GM19438 (cell line): Measurements from ENCODE around the gene ANO10.
"Not testable (repeated sequence)": the region's sequence is repeated elsewhere in the genome, so short reads cannot be mapped to it uniquely, and the experiment has no call there.

Experiments
- ATAC-seq: cut with Tn5 transposase; IDR thresholded peaks from one replicate; pipeline ENCODE4 v1.9.1; 2021; ENCODE audit warnings: low read depth; ENCODE audit not compliant: unreplicated experiment

Gene ANO10

DNA sequence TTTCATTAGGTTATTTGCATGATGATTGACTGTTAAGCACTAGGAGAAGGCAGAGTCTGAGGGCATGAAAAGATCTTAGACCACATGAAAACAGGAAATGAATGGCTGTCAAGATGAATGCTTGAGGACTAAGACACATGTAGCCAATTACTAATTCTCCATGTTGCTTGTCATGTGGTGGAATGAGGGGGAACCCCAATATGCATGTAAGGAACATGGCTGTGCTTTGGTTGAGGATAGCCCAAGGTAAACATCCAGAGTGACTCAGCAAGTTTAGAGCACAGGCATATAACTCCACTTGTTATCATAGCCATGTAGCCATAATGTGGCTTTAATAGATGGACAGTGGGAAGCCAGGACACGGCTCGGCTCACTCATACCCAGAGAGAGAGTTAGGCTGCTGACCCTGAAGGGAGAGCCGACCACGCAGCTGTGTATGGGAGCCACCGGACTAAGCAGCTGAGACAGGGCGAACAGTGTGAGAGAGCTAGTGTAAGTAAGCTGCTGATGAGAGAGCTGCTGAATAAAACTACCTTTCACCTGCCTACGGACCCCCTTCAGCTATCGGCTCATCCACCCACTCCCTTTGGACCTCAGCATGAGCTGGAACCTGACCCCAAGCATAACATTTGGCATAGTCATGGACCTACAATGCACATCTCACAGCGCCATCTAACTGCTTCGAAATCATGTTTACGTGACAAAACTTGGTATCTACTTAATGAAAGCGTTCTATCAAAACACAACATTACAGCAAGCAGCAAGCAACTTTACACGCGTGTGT, 37.6 kb downstream of the ANO10 start:
- no peak for ATAC-seq

DNA sequence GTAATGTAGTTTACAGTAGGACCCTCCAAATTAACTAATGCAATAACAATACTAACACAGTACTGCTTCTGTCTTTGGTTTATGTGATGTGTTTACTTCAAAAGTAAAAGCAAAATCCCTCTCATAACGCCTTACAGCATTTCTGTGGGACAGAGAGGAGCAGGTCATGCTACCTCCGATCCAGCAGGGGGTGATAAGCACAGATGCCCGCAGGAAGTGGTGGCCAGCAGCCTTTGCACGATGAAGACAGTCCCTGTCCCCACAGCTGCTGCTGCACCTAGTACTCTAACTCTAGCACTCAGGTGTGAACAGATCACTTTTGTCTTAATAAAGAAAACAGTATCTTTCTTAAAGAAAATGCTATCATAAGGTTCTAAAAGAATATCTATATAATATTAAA, 38.3 kb downstream of the ANO10 start:
- ATAC-seq: no peak

DNA sequence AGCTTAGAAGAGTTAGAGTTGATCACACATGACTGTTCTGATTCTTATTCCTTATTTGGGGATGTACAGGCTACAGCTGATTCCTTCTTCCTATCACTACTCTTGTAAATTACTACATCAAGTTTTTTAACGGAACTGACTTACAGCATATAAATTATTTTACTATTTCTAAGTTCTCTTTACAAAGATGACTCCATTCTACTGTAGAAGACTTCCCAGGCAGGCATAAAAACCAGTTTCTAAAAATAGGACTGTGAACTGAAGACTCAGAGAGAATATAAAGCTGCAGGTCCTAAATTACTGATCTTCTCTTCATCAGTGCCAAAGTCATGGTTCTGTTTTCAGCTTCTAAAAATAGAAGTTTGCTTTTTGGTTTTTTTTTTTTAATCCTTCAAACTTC, 38.9 kb downstream of the ANO10 start:
- no peak for ATAC-seq

DNA sequence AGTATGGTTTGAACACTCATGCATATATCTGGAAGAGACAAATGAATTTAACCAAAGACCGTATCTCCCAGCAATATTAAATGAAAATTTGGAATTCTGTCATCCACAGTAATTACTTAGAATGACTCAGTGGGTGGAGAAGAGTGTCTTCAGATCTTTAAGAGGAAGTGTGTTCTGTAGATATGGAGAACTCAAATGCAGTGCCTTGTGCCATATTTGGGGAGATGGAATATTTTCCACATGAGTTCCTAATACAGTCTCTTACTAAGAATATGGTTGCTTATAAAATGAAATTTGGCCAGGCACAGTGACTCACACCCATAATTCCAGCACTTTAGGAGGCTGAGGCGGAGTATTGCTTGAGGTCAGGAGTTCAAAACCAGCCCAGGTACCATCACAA, 40.5 kb downstream of the ANO10 start:
- ATAC-seq: no peak

DNA sequence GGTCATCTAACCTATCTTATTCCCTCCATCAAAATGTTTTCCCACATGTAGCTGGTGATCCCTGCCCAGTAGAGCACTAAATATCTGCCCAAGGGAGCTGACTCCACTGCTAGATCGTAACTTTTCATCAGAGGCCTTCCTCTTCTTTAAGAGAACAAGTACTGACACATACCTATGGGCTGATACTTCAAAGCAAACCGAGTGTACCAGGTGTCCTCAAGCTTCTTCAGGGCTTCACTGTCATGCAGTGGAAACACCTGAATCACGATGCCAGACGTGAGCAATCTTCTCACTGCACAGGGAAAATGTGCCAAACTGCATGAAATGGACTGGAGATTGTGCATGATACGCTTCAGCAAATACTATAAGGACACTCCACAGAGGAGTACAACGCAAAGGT, 41.6 kb downstream of the ANO10 start:
- no peak for ATAC-seq

DNA sequence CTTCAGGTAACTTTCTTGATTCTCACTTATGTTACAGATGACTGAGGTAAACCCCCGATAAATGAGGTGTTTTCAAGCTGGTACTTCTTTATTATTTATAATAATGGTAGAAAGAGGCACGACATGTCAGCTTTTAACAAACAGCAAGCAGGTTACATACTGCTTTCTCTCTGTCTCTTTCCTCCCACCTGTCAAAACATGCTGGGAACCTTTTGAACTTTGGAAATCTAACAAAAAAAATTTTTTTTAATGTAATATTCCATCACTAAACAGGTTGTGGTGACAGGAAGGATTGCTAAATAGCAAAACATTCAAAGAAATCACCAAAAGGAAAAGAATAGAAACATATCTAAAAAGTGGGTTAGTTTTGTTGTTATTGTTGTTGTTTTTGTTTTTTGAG, 48.2 kb downstream of the ANO10 start:
- no peak for ATAC-seq

DNA sequence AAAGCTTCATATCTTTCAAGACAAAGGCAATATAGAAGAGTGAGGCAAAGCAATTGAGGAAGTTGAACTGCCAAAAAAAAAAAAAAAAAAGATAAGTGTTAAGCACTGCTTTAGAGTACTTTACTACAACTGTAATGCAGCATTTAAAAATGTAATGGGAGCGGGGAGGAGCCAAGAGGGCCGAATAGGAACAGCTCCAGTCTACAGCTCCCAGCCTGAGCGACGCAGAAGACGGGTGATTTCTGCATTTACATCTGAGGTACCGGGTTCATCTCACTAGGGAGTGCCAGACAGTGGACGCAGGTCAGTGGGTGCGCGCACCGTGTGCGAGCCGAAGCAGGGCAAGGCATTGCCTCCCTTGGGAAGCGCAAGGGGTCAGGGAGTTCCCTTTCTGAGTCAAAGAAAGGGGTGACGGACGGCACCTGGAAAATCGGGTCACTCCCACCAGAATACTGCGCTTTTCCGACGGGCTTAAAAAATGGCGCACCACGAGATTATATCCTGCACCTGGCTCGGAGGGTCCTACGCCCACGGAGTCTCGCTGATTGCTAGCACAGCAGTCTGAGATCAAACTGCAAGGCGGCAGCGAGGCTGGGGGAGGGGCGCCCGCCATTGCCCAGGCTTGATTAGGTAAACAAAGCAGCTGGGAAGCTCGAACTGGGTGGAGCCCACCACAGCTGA, 56.0 kb downstream of the ANO10 start:
- not testable (repeated sequence) for ATAC-seq

DNA sequence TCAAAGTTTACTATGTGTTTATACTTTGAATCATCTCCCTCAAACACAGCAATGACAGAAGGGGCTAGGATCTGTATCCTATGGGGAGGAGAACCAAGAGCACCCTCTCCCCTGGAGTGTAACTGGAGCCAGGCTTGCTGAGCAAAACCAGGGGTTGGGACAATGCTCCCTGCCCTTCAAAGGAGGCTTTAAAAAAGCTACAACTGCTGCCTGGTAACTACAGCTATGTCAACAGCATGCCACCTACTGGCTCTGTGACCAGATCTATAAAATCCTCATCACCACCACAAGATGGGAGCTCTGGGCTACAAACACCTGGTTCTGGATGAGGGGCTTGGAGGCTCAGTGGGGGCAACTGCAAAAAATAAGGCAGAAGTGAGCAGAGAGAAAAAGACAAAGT, 61.9 kb downstream of the ANO10 start:
- ATAC-seq: no peak

DNA sequence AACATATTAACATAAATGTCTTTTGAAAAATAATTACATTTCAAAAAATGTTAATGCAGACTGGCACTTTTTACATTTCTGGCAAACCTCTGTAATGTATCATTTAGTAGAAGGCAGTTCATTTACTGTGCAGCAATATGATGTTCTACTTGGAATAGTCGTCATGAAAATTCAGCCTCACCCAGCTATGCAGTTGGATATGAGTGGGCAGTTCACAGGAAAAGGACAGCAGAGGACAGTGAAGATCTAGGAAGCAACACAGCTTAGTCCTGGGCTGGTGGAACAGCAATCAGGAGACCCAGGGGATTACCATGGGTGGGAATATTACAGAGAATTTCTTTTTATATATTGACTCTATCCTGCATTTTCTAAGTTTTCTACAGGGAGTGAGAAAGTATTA, 63.6 kb downstream of the ANO10 start:
- ATAC-seq: no peak

DNA sequence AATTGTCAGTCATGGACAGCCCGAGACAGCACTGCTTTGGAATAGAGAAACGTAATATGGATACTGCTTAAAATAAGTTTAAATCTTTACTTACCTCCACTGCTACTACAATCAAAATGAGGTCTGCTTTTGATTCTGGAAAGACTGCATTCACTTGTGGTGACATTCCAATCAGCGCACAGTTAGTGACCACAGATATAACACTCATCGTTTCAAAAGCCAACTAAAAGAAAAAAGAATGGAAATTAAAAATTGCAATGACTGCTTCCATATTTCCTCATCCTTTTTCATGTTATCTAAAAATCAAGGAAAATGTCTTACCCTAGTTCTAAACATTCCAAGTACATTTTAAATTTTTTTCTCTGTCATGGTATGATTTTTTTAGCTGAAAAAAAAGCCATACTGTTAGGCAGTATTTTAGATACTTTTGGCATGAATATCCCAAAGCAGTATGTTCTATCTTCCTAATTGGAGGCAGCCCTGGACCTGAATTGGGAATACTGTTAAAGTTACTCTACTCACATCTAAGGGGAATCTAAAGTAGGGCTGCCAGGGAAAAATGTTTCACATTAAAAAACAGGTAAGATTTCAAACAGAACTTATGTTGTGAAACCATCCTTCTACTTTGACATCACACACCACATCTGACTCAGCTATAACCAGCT, 72.1 kb downstream of the ANO10 start:
- ATAC-seq: no peak

DNA sequence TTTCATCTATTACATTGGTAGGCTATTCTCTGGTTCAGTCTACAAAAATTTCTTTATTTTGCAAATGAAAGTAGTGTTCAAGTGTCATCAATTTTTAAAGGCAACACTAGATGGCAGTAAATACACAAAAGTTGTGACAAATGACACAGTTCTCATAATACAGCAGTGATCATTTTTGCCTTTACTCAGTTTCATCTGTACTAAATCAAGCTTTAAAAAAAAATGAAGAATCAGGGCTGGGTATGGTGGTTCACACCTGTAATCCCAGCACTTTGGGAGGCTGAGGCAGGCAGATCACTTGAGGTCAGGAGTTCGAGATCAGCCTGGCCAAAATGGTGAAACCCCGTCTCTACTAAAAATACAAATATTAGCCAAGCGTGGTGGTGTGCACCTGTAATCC, 77.5 kb downstream of the ANO10 start:
- not testable (repeated sequence) for ATAC-seq

DNA sequence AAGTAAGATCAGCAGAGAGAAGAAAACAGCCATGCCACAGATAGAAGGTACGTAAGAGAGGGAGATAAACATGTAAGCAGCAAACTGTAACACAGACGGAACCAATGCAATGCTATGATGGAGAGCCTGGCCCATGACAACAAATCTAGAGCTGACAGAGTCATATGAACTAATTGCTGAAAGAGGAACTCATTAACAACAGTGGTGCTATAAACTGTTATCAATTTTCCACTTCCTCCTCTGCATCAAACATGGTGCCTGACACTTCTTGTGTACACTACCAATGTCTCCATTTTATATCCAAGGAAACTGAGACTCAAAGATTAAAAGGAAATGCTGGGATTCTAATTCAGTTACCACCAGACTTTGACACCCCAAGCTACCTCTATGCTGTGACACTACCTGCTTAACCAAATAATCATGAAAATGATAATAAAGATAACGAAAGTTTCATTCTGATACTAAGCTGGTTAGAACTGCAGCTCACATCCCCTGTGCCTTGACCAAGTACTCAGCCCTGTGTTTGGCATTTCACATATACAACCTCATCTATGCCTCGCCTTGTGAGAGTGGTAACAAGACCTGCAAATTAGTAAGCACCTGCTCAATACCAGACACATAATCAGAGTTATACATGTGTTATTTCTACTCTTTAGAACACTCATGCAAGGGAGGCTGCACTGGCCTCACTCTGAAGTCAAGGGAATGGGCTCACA, 79.3 kb downstream of the ANO10 start:
- no peak for ATAC-seq

DNA sequence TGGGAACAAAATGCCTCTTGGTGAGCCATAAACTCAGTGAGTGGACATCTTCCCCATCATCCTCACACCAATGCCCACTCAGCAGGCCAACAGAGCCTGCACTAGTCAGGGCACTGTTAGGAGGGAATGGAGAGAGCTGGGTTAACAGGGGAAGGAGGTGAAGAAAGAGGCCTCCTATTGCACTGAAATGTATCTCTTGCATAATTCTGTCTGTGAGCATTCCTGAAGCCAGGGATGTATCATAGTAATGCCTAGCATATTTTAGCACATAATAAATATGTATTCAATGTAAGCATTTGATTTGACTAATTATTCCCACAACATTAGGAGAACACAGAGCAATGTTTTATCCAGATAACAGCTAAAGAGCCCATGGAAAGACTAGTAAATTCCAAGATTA, 81.2 kb downstream of the ANO10 start:
- ATAC-seq: no peak

DNA sequence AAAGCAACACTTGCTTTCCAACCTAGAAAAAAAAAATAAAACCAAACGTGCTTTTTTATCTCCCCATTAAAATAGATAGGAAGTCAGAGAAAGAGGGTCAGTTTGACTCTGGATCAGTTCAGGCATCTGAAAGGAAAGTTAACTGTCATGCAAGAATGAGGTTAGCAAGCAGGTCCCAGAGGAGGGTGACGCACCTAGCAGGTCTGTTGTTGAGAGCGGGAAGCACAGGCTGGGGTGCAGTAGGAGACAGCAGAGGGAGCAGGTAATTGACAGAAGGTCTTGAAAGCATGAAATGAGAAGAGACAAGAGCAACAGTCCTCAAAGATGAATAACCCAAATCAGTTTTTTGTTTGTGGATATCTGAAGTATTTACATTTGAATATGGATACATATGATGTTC, 82.5 kb downstream of the ANO10 start:
- ATAC-seq: no peak

DNA sequence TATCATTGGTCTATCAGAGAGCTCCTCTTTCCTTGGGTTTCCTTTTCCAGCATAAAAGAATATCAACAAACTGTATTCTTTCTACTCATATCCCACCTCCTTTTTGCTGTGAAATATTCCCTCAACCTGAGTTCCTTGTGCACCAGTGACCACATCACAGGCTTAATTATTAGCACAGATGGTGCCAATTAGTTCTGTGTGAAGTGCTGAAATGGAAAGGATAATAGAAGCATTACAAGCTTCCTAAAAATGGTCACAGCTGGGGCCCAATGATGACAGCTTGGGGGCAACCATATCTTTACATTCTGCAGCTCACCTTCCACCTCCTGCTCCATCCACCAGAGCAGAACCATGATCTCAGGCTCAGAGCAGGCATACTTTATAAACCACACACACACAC, 84.6 kb downstream of the ANO10 start:
- ATAC-seq: no peak

DNA sequence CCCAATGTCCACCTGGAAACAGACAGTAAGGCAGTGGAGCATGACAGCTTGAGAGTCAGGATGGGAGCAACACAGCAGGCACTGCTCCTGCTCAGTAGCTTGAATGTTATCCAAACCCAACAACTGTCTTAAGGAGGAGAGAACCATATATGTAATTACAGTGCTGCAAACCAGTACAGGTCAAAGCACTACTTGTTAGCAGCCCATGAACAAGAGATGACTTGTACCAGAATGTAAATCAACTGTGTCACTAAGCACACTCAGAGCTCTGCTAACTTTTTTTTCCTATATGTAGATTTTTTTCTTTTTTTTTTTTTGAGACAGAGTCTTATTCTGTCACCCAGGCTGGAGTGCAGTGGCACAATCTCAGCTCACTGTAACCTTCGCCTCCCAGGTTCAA, 87.1 kb downstream of the ANO10 start:
- no peak for ATAC-seq

DNA sequence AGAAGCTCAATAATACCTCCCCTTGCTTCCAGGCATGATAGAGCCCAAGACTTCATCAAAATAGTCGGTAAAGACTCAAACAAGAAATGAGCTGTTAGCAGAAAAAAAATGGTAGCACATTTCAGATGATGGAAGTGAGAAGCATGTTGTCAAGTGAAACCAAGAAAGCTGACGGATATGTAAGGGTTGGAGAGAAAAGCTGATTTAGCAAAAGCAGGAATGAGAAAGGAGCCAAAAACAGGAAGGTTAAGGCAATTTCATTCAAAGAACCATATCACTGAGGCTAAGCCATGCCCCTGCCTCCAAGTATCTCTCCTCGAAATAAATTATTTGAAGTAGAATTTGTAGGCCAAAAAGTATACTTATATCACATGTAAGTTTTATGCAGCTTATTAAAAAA, 88.8 kb downstream of the ANO10 start:
- no peak for ATAC-seq

DNA sequence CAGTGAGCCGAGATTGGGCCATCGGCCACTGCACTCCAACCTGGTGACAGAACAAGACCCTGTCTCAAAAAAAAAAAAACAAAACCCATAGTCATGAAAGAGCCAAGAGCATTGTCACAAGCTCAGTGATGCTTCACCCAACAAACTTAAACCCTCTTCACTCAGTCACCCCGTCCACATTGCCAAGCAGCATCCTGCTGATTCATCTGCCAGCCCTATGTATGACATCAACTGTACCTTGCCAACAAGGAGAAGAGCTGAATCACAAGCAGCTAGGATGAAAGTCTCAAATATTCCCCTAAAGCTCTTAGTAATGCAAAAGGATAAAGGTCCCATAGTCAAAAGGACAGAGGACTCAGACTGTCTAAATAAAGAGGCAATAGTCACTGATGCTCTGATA, 90.0 kb downstream of the ANO10 start:
- ATAC-seq: no peak

DNA sequence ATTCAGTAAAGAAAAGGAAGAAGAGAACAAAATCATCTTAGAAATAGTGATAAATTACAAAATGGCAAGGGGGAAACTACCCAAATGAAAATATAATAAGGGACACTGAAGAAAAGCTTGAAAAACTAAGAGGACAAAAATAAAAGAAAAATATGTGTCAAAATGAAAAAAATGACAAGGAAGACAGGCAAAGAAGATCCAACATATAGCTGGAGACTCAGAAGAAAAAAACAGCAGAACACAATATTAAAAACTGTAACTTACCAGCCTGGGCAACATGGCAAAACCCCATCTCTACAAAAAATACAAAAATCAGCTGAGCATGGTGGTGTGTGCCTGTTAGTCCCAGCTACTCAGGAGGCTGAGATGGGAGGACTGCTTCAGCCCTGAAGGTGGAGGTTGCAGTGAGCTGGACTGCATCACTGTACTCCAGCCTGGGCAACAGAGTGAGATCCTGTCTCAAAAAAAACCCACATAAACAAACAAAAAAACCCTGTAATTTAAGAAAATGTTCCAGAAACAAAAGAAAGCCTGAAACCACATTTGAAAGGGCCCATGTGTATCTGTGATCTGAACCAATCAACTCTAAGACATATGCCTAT, 93.2 kb downstream of the ANO10 start:
- ATAC-seq: no peak

DNA sequence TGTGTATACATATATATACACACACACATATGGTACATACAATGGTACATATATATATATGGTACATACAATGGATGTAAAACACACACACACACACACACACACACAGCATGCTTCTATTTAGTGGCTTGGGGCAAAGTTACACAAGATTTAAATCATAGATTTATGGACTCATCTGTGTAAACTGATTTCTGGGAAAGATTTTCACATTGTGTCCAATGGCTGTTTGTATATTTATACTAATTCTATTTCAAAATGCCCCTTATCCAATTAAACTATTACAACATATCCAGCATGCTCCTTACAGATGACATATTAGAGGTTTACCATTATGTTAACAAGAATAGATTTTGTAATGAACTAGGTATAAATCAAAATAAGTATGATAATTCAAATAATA, 94.9 kb downstream of the ANO10 start:
- no peak for ATAC-seq
